ENCODE results near the gene PTCD2. TPM values are rescaled to one million over a fixed set of nuclear protein-coding genes. Genes with fewer than 3 reads are reported as not detected.

PTCD2 gene
- total and polyA plus RNA-seq, 9 of the 15 experiments (the other 6 are each of a cell fraction or from before 2014, with no cell fraction given), result 11.9 to 28.5 (median 18.6) TPM

DNA sequence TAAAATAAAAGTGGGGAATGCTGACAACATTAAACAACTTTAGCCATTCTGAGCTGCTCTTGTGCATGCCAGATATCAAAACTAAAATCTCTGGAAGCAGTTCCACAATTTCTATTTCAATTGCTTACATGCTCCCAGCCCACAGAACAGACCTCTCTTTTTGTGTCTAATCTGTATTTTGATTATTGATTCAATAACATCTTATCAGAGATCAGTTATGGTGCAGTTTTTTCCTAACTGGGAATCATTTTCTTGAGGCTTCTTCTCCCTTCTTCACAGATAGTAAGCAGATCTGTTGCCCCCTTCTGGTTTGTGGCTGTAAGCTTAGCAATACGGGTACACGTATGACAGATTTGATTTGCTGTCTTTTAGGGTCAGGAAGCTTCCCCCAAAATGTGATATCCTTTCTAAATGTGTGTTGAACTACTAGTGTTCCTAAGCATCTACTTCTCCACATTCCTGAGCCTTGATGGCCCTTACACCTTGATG, 39.5 kb upstream of the PTCD2 start (continued):
- TF ChIP-seq UBTF (IDR thresholded peaks at IDR 0.05; ENCODE audit: borderline replicate concordance in 1 of 2, low read depth in 2 of 2, low read length in 2 of 2) (no peak), ZC3H4 (CRISPR knock-in tag; IDR thresholded peaks at IDR 0.05; ENCODE audit: borderline replicate concordance) (no peak), ZNF282 (CRISPR knock-in tag; IDR thresholded peaks at IDR 0.05) (no peak), HOXB6 (CRISPR knock-in tag; IDR thresholded peaks at IDR 0.05; ENCODE audit: borderline replicate concordance) (no peak), NR3C1 (CRISPR knock-in tag; IDR thresholded peaks at IDR 0.05) (no peak), CHCHD3 (CRISPR knock-in tag; IDR thresholded peaks at IDR 0.05) (no peak), SMARCA4 (IDR thresholded peaks at IDR 0.05) (no peak; the same call in 1 of the 2 replicates), POLR2A (conservative IDR thresholded peaks at IDR 0.05) (no peak), HMG20B (CRISPR knock-in tag; IDR thresholded peaks at IDR 0.05) (no peak), TOE1 (IDR thresholded peaks at IDR 0.05; ENCODE audit: borderline replicate concordance) (0 out of 2 replicates have a peak, but pooled peaks have one; percentile 40), TOE1 (CRISPR knock-in tag; IDR thresholded peaks at IDR 0.05; ENCODE audit: borderline replicate concordance, low read depth) (no peak), NONO (IDR thresholded peaks at IDR 0.05; ENCODE audit: low read depth in 2 of 2, low read length in 1 of 2) (no peak), ZNF197 (CRISPR knock-in tag; IDR thresholded peaks at IDR 0.05; ENCODE audit: low read depth) (no peak), STAT5B (CRISPR knock-in tag; IDR thresholded peaks at IDR 0.05) (no peak), FUS (optimal IDR thresholded peaks at IDR 0.05; ENCODE audit: low read depth, low read length) (no peak), ZNF699 (CRISPR knock-in tag; IDR thresholded peaks at IDR 0.05; ENCODE audit: insufficient replicate concordance) (no peak), PHB (CRISPR knock-in tag; IDR thresholded peaks at IDR 0.05) (no peak), MEF2D (tag; conservative IDR thresholded peaks at IDR 0.05; ENCODE audit: low read depth) (0 out of 2 replicates have a peak, but pooled peaks have one; percentile 24), FIP1L1 (IDR thresholded peaks at IDR 0.05; ENCODE audit: low read depth, low read length, poor library complexity, severe bottlenecking) (no peak)
- TF ChIP-seq, protein P1, sequence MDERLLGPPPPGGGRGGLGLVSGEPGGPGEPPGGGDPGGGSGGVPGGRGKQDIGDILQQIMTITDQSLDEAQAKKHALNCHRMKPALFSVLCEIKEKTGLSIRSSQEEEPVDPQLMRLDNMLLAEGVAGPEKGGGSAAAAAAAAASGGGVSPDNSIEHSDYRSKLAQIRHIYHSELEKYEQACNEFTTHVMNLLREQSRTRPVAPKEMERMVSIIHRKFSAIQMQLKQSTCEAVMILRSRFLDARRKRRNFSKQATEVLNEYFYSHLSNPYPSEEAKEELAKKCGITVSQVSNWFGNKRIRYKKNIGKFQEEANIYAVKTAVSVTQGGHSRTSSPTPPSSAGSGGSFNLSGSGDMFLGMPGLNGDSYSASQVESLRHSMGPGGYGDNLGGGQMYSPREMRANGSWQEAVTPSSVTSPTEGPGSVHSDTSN (CRISPR knock-in tag; IDR thresholded peaks at IDR 0.05; ENCODE audit: low read depth), result no peak
- TF ChIP-seq, protein P1 (tag; conservative IDR thresholded peaks at IDR 0.05; ENCODE audit: low read depth), result peak; percentile 50
- TF ChIP-seq, protein P2, sequence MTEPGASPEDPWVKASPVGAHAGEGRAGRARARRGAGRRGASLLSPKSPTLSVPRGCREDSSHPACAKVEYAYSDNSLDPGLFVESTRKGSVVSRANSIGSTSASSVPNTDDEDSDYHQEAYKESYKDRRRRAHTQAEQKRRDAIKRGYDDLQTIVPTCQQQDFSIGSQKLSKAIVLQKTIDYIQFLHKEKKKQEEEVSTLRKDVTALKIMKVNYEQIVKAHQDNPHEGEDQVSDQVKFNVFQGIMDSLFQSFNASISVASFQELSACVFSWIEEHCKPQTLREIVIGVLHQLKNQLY (CRISPR knock-in tag; conservative IDR thresholded peaks at IDR 0.05), result no peak
- TF ChIP-seq, protein P3, sequence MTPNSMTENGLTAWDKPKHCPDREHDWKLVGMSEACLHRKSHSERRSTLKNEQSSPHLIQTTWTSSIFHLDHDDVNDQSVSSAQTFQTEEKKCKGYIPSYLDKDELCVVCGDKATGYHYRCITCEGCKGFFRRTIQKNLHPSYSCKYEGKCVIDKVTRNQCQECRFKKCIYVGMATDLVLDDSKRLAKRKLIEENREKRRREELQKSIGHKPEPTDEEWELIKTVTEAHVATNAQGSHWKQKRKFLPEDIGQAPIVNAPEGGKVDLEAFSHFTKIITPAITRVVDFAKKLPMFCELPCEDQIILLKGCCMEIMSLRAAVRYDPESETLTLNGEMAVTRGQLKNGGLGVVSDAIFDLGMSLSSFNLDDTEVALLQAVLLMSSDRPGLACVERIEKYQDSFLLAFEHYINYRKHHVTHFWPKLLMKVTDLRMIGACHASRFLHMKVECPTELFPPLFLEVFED (CRISPR knock-in tag; conservative IDR thresholded peaks at IDR 0.05), result no peak
